A549 (cell line): ENCODE data around the gene MCCC1. TPM values are rescaled to one million over a fixed set of nuclear protein-coding genes. Genes with fewer than 3 reads are reported as not detected.

Experiments used
- ATAC-seq, 2 experiments: fragments of 200-7000 bp in 1 of 2; fragments of >200 bp in 1 of 2; cut with Nextera tagmentation in 1 of 2; cut with Tn5 transposase in 1 of 2; 3 replicates each; pipeline versions ENCODE4 v1.8.0 to v1.9.1; 2018 to 2020; ENCODE audit warnings: mild to moderate bottlenecking in 1 of 2, moderate library complexity in 1 of 2
- CTCF ChIA-PET: fragments of 300-600 bp; sonication (Branson Sonifier 250); formaldehyde crosslinking; extraction: SDS; loops from one replicate; lab custom pipeline; 2021; ENCODE audit warnings: antibody characterized with exemption, inconsistent platforms; lab: Yijun Ruan, JAX
- POLR2A ChIA-PET: fragments of 350-600 bp; formaldehyde crosslinking; extraction: SDS; loops from one replicate; lab custom pipeline; 2021; ENCODE audit warnings: antibody characterized with exemption, inconsistent platforms; lab: Yijun Ruan, JAX
- DNase-seq, 2 experiments: peaks; one replicate each; pipeline versions ENCODE4 v3.0.0 to v3.0.0-alpha.2; 2011 to 2016; ENCODE audit warnings: low read depth in 1 of 2, low spot score in 1 of 2
- FAIRE-seq: peaks from 2 replicates; lab custom pipeline; 2011; peaks lifted over from hg19 to GRCh38; lab: Jason Lieb, UNC
- H3K27ac ChIP-seq, 2 experiments: fragments of >200 bp; sonication (Bioruptor Twin); formaldehyde crosslinking; 3 replicates each; pipeline ENCODE4 v1.5.1; 2016 to 2017
- H3K4me1 ChIP-seq: fragments of >200 bp; sonication (Bioruptor Twin); formaldehyde crosslinking; 3 replicates; pipeline ENCODE4 v1.6.1; 2016
- H3K4me2 ChIP-seq: fragments of >200 bp; sonication (Bioruptor Twin); formaldehyde crosslinking; 3 replicates; pipeline ENCODE4 v1.6.1; 2016
- H3K4me3 ChIP-seq: fragments of >200 bp; sonication (Bioruptor Twin); formaldehyde crosslinking; 3 replicates; pipeline ENCODE4 v1.5.1; 2016
- H3K9me3 ChIP-seq: fragments of >200 bp; sonication (Bioruptor Twin); formaldehyde crosslinking; 3 replicates; pipeline ENCODE4 v1.6.1; 2016
- BHLHE40 ChIP-seq: IDR thresholded peaks from 2 replicates; pipeline ENCODE4 v1.6.1; 2012; ENCODE audit warnings: low read depth, low read length, inconsistent platforms
- CHD4 ChIP-seq: fragments of 200-600 bp; sonication (generic); IDR thresholded peaks from 2 replicates; pipeline ENCODE4 v1.6.1; 2016; ENCODE audit warnings: antibody characterized with exemption, mild to moderate bottlenecking, borderline replicate concordance
- EHMT2 ChIP-seq: fragments of 200-600 bp; sonication (generic); IDR thresholded peaks from 2 replicates; pipeline ENCODE4 v1.6.1; 2016; ENCODE audit warnings: antibody characterized with exemption, low read depth, mild to moderate bottlenecking, moderate library complexity
- ESRRA ChIP-seq: fragments of 150-350 bp; IDR thresholded peaks from 2 replicates; pipeline ENCODE4 v1.6.1; 2014; ENCODE audit warnings: mild to moderate bottlenecking, low read length, borderline replicate concordance
- FOSB ChIP-seq: fragments of 250-450 bp; sonication (Bioruptor Pico); IDR thresholded peaks from 2 replicates; pipeline ENCODE4 v1.5.0; 2020; ENCODE audit warnings: mild to moderate bottlenecking, moderate library complexity
- FOXS1 ChIP-seq: fragments of 250-450 bp; sonication (Bioruptor Pico); IDR thresholded peaks from 2 replicates; pipeline ENCODE4 v1.5.0; 2020; ENCODE audit warnings: mild to moderate bottlenecking, moderate library complexity
- HES2 ChIP-seq: fragments of >200 bp; sonication (Bioruptor Twin); formaldehyde crosslinking; IDR thresholded peaks from 2 replicates; pipeline ENCODE4 v1.6.1; 2016
- HEYL ChIP-seq: fragments of 250-450 bp; sonication (Bioruptor Pico); IDR thresholded peaks from 2 replicates; pipeline ENCODE4 v1.8.0; 2021; ENCODE audit warnings: mild to moderate bottlenecking, moderate library complexity
- HMGXB4 ChIP-seq: fragments of 250-450 bp; sonication (Bioruptor Pico); IDR thresholded peaks from 2 replicates; pipeline ENCODE4 v1.5.0; 2021; ENCODE audit warnings: mild to moderate bottlenecking, moderate library complexity, borderline replicate concordance
- HOXA7 ChIP-seq: fragments of 250-450 bp; sonication (Bioruptor Pico); IDR thresholded peaks from 2 replicates; pipeline ENCODE4 v1.5.0; 2020; ENCODE audit warnings: mild to moderate bottlenecking, moderate library complexity
- KDM5A ChIP-seq: fragments of 200-600 bp; sonication (generic); IDR thresholded peaks from 2 replicates; pipeline ENCODE4 v1.6.1; 2016; ENCODE audit warnings: antibody characterized with exemption, mild to moderate bottlenecking
- MAFK ChIP-seq: fragments of 450-650 bp; IDR thresholded peaks from 2 replicates; pipeline ENCODE4 v1.6.1; 2014; ENCODE audit not compliant: partially characterized antibody
- NR3C1 ChIP-seq: fragments of >200 bp; sonication (Bioruptor Twin); formaldehyde crosslinking; IDR thresholded peaks from 3 replicates; pipeline ENCODE4 v1.6.1; 2017
- PHF8 ChIP-seq: fragments of 200-600 bp; sonication (generic); IDR thresholded peaks from 2 replicates; pipeline ENCODE4 v1.6.1; 2016; ENCODE audit warnings: low read depth, mild to moderate bottlenecking, antibody characterized with exemption, moderate library complexity, borderline replicate concordance
- POLR2AphosphoS2 ChIP-seq: conservative IDR thresholded peaks from 2 replicates; pipeline ENCODE4 v1.6.1; 2012; ENCODE audit warnings: low read length, improper control_type of control experiment, inconsistent platforms
- RAD21 ChIP-seq, 2 experiments: fragments of >200 bp in 1 of 2; sonication (Bioruptor Twin) in 1 of 2; formaldehyde crosslinking in 1 of 2; IDR thresholded peaks in 1 of 2; conservative IDR thresholded peaks in 1 of 2; 2 replicates in 1 of 2; 3 replicates in 1 of 2; pipeline ENCODE4 v1.6.1; 2012 to 2018; ENCODE audit warnings: inconsistent platforms in 1 of 2
- RARB ChIP-seq: fragments of 250-450 bp; sonication (Bioruptor Pico); IDR thresholded peaks from 2 replicates; pipeline ENCODE4 v1.8.0; 2021; ENCODE audit warnings: mild to moderate bottlenecking, moderate library complexity
- RCOR1 ChIP-seq: fragments of 150-350 bp; IDR thresholded peaks from 2 replicates; pipeline ENCODE4 v1.6.1; 2014; ENCODE audit warnings: antibody characterized with exemption, low read length, low read depth
- REST ChIP-seq: fragments of 200-600 bp; sonication (generic); IDR thresholded peaks from 2 replicates; pipeline ENCODE4 v1.6.1; 2016; ENCODE audit warnings: antibody characterized with exemption, mild to moderate bottlenecking, moderate library complexity
- RFX5 ChIP-seq: fragments of 450-650 bp; IDR thresholded peaks from 2 replicates; pipeline ENCODE4 v1.7.1; 2014; ENCODE audit warnings: antibody characterized with exemption, mild to moderate bottlenecking, moderate library complexity
- RNF2 ChIP-seq: fragments of 200-600 bp; sonication (generic); IDR thresholded peaks from 2 replicates; pipeline ENCODE4 v1.6.1; 2016; ENCODE audit warnings: low read depth, mild to moderate bottlenecking, antibody characterized with exemption, moderate library complexity, borderline replicate concordance
- SMC3 ChIP-seq: fragments of >200 bp; sonication (Bioruptor Twin); formaldehyde crosslinking; IDR thresholded peaks from 3 replicates; pipeline ENCODE4 v1.6.1; 2018; ENCODE audit warnings: inconsistent platforms
- TP53 ChIP-seq: fragments of 250-450 bp; sonication (Bioruptor Pico); IDR thresholded peaks from 2 replicates; pipeline ENCODE4 v1.5.0; 2021; ENCODE audit warnings: mild to moderate bottlenecking, moderate library complexity
- ZC3H11A ChIP-seq: fragments of 450-650 bp; IDR thresholded peaks from 2 replicates; pipeline ENCODE4 v1.6.1; 2014; ENCODE audit warnings: antibody characterized with exemption, mild to moderate bottlenecking
- ZNF302 ChIP-seq: fragments of 250-450 bp; sonication (Bioruptor Pico); IDR thresholded peaks from 2 replicates; pipeline ENCODE4 v1.9.0; 2021; ENCODE audit warnings: inconsistent platforms, mild to moderate bottlenecking, moderate library complexity
- WGBS: methylation state at CpG from one replicate; pipeline ENCODE4 v1.1.6; 2017; ENCODE audit errors: missing lambda C conversion rate; 5-methylcytosine and 5-hydroxymethylcytosine counted together
- polyA plus RNA-seq, 4 experiments: library from polyadenylated mRNA; depleted of rRNA in 3 of 4; stranded (reverse); fragments of >200 nt; fragmentation: RNase III in 1 of 4; extraction: RNeasy Plus Mini Kit Qiagen cat#74134 plus additional on column Dnase treatment in 1 of 4; gene quantifications; 2 replicates in 3 of 4; 3 replicates in 1 of 4; pipeline ENCODE4 v1.2.3, GENCODE V29; 2011 to 2017
- TF ChIP-seq, protein P1 (sequence below): IDR thresholded peaks from 2 replicates; pipeline ENCODE4 v1.6.1; 2012
- TF ChIP-seq, protein P2 (sequence below): fragments of 450-650 bp; IDR thresholded peaks from 2 replicates; pipeline ENCODE4 v1.6.1; 2014; ENCODE audit warnings: antibody characterized with exemption
- TF ChIP-seq, protein P3 (sequence below): IDR thresholded peaks from 2 replicates; pipeline ENCODE4 v1.6.1; 2012

The MCCC1 gene
- polyA plus RNA-seq, 2 of the 4 experiments (the other 2 are of a cell fraction) = 11.8 to 12.4 TPM

DNA sequence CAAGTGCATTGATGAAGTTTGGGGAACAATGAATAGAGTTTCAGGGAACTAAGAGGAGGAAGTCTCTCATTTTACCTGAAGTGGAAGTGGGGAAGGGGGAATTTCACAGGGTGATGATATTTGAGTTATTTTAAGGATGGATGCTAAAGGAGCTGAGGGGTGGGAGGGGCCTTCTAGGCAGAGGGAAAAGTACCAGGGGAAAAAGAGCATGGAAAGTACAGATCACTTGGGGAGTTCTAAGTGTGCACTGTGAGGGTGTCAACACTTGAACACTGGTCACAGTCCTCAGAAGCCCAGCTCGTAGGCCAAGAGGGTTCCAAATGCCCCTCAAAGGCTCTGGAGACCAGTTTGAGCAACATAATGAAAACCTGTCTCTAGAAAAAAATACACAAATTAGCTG, 45.1 kb upstream of the MCCC1 start:
- no peak overlapping the region for H3K4me2 ChIP-seq
- no peak overlapping the region for H3K27ac ChIP-seq
- no peaks in the 10 kb centered on the region for H3K4me1 ChIP-seq
- no peak overlapping the region for H3K4me3 ChIP-seq
- ChIA-PET POLR2A (no interaction called here), CTCF (interaction anchor here (1.1 kb wide), 1 partner anchor 22 kb away, joined by 4 read pairs; no protein-coding TSS in a partner anchor)
- no peaks in the 10 kb centered on the region for H3K9me3 ChIP-seq
- DNase-seq (no peak), FAIRE-seq (no peak), ATAC-seq (no peak)
- 50% methylated on average over 1 of the region's 1 CpG for WGBS
- no peak for TF ChIP-seq BHLHE40
- TF ChIP-seq RARB = no peak
- TF ChIP-seq ZC3H11A = no peak
- TF ChIP-seq HMGXB4 = no peak
- no peak for TF ChIP-seq HOXA7 (CRISPR knock-in tag)
- no peak for TF ChIP-seq SMC3
- no peak for TF ChIP-seq RAD21 (conservative IDR thresholded peaks at IDR 0.05 in 1 of 2, IDR thresholded peaks at IDR 0.05 in 1 of 2)
- TF ChIP-seq HES2 = no peak
- TF ChIP-seq ESRRA = no peak
- TF ChIP-seq FOXS1 (CRISPR knock-in tag) = no peak
- TF ChIP-seq RFX5 = no peak

DNA sequence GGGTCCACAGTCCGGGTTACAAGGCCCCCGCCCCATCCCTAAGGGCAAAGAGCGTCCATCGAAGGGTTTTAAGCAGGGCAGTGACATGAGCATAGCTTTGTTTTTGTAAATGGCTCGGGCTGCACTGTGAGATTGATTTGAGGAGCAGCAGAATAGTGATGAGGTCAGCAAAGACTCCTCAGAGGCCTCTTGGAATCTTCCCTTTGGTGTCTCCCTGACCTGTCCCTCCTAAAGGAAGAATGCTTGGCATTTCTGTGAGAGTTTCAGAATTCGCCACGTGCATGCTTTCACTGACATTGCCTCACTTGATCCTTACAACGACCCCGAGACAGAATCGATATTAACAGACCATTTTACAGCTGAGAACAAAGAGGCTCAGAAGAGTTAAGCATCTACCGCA, 42.9 kb upstream of the MCCC1 start:
- CTCF ChIA-PET = interaction anchor here (1.4 kb wide), 1 partner anchor 240 kb away, joined by 4 read pairs; no protein-coding TSS in a partner anchor
- ATAC-seq = no peak
- WGBS = 47% methylated on average over 11 of the region's 11 CpGs
- TF ChIP-seq CHD4 (no peak), ZC3H11A (no peak), MAFK (peak; percentile 74), RAD21 (conservative IDR thresholded peaks at IDR 0.05 in 1 of 2, IDR thresholded peaks at IDR 0.05 in 1 of 2) (no peak), RCOR1 (no peak), ZNF302 (CRISPR knock-in tag) (no peak)
- no peak overlapping the region for H3K4me3 ChIP-seq
- DNase-seq = no peak
- no peak overlapping the region for H3K4me2 ChIP-seq
- no peak overlapping the region for H3K27ac ChIP-seq
- POLR2A ChIA-PET = no interaction called here
- peaks cover 12% of the 10 kb centered on the region; the same call in 1 of the 3 replicates for H3K9me3 ChIP-seq
- no peak for FAIRE-seq
- no peaks in the 10 kb centered on the region for H3K4me1 ChIP-seq

GRCh38 chr3:183134844-183135243, 35.5 kb upstream of the MCCC1 start:
- Histone ChIP-seq H3K4me3 (no peak overlapping the region), H3K4me2 (no peak overlapping the region), H3K27ac (no peak overlapping the region), H3K4me1 (no peaks in the 10 kb centered on the region), H3K9me3 (peaks cover 12% of the 10 kb centered on the region; the same call in 1 of the 3 replicates)
- POLR2A ChIA-PET = no interaction called here
- CTCF ChIA-PET = interaction anchor here (0.6 to 1.0 kb wide), 3 partner anchors 11 to 633 kb away, joined by 3 to 5 read pairs (median 3); no protein-coding TSS in a partner anchor
- 55% methylated on average over 2 of the region's 2 CpGs for WGBS
- DNase-seq = no peak
- FAIRE-seq = no peak
- ATAC-seq = no peak
- TF ChIP-seq REST (no peak), FOSB (CRISPR knock-in tag) (no peak), POLR2AphosphoS2 (no peak), HEYL (CRISPR knock-in tag) (no peak), KDM5A (no peak), TP53 (CRISPR knock-in tag) (no peak), PHF8 (no peak), RNF2 (no peak), NR3C1 (no peak), EHMT2 (no peak)
- TF ChIP-seq, protein P1, sequence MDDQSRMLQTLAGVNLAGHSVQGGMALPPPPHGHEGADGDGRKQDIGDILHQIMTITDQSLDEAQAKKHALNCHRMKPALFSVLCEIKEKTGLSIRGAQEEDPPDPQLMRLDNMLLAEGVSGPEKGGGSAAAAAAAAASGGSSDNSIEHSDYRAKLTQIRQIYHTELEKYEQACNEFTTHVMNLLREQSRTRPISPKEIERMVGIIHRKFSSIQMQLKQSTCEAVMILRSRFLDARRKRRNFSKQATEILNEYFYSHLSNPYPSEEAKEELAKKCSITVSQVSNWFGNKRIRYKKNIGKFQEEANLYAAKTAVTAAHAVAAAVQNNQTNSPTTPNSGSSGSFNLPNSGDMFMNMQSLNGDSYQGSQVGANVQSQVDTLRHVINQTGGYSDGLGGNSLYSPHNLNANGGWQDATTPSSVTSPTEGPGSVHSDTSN = no peak
- TF ChIP-seq, protein P2, sequence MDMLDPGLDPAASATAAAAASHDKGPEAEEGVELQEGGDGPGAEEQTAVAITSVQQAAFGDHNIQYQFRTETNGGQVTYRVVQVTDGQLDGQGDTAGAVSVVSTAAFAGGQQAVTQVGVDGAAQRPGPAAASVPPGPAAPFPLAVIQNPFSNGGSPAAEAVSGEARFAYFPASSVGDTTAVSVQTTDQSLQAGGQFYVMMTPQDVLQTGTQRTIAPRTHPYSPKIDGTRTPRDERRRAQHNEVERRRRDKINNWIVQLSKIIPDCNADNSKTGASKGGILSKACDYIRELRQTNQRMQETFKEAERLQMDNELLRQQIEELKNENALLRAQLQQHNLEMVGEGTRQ = no peak
- TF ChIP-seq, protein P3, sequence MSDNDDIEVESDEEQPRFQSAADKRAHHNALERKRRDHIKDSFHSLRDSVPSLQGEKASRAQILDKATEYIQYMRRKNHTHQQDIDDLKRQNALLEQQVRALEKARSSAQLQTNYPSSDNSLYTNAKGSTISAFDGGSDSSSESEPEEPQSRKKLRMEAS = no peak
